Vagina (tissue), 2 donors: Measurements from ENCODE around the gene TMEM212. TPM values are rescaled to one million over a fixed set of nuclear protein-coding genes. Genes with fewer than 3 reads are reported as not detected.

ENCODE experiments used
- DNase-seq, 2 donors: peaks; one replicate each; pipeline ENCODE4 v3.0.0-alpha.2; 2017; ENCODE audit errors: extremely low spot score in 2 of 2
- H3K27ac ChIP-seq: fragments of 200-600 bp; sonication (generic); one replicate; pipeline ENCODE4 v1.5.1; 2019
- H3K27me3 ChIP-seq: fragments of 200-600 bp; sonication (generic); one replicate; pipeline ENCODE4 v1.5.1; 2019
- H3K36me3 ChIP-seq, 2 donors: fragments of 200-600 bp; sonication (generic); one replicate each; pipeline ENCODE4 v1.5.1; 2017 to 2019
- H3K4me1 ChIP-seq: fragments of 200-600 bp; sonication (generic); one replicate; pipeline ENCODE4 v1.5.1; 2019
- H3K4me3 ChIP-seq, 2 donors: fragments of 200-600 bp; sonication (generic); 1 replicate in 1 of 2; 2 replicates in 1 of 2; pipeline ENCODE4 v1.5.1; 2016 to 2019
- H3K9me3 ChIP-seq: fragments of 200-600 bp; sonication (generic); one replicate; pipeline ENCODE4 v1.5.1; 2019
- CTCF ChIP-seq, 3 experiments: fragments of 450-650 bp in 2 of 3; fragments of 200-600 bp in 1 of 3; sonication (generic) in 1 of 3; IDR thresholded peaks; one replicate each; pipeline ENCODE4 v1.5.1; 2017 to 2019; ENCODE audit warnings: antibody characterized with exemption in 3 of 3, mild to moderate bottlenecking in 2 of 3, moderate library complexity in 2 of 3
- POLR2A ChIP-seq, 2 donors: fragments of 450-650 bp; IDR thresholded peaks; one replicate each; pipeline ENCODE4 v1.6.1; 2017; ENCODE audit warnings: antibody characterized with exemption in 2 of 2, mild to moderate bottlenecking in 2 of 2, moderate library complexity in 2 of 2
- POLR2AphosphoS5 ChIP-seq, 2 donors: sonication (generic); formaldehyde crosslinking; IDR thresholded peaks; one replicate each; pipeline ENCODE4 v1.9.0; 2017; ENCODE audit warnings: antibody characterized with exemption in 2 of 2, mild to moderate bottlenecking in 2 of 2, low read depth in 1 of 2; ENCODE audit not compliant: insufficient read depth in 1 of 2
- intact Hi-C: fragments of 100-400 bp; cut with DNase I; formaldehyde crosslinking; loops from one replicate; pipeline ENCODE4 v1.15.1; 2023
- total RNA-seq: library from RNA; depleted of rRNA; stranded (reverse); fragments of >200 nt; gene quantifications from one replicate; pipeline ENCODE4 v1.2.3, GENCODE V29; 2016

TMEM212 gene
- total RNA-seq, 1 donor from 2014 or later, result not detected

DNA sequence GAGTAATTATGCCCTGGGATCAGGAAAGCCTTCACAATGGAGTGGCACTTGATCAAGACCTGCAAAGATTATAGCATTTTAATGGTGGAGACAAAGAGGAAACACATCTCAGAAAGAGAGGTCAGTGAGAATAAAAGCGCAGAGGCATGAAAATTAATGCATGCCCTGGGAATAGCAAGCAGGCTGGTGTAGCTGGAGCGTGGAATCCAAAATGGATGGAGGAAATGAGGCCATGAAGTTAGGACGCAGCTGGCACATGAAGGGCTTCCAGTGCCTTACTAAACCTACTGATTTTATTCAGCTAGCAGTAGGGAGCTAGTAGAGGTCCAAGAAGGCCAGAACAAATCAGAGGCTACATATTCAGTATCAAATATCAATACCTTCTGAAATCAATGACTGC, 38.1 kb downstream of the TMEM212 start:
- intact Hi-C loops, result no loop called here
- Histone ChIP-seq H3K27ac (no peak overlapping the region), H3K36me3 (no peaks in the 10 kb centered on the region), H3K4me1 (peaks cover 5% of the 10 kb centered on the region), H3K4me3 (no peak overlapping the region), H3K9me3 (no peaks in the 10 kb centered on the region), H3K27me3 (no peaks in the 10 kb centered on the region)
- DNase-seq, result no peak
- TF ChIP-seq POLR2AphosphoS5 (IDR thresholded peaks at IDR 0.05; ENCODE audit: insufficient read depth in 1 of 2, low read depth in 1 of 2) (no peak), POLR2A (IDR thresholded peaks at IDR 0.05) (no peak), CTCF (IDR thresholded peaks at IDR 0.05) (no peak)

DNA sequence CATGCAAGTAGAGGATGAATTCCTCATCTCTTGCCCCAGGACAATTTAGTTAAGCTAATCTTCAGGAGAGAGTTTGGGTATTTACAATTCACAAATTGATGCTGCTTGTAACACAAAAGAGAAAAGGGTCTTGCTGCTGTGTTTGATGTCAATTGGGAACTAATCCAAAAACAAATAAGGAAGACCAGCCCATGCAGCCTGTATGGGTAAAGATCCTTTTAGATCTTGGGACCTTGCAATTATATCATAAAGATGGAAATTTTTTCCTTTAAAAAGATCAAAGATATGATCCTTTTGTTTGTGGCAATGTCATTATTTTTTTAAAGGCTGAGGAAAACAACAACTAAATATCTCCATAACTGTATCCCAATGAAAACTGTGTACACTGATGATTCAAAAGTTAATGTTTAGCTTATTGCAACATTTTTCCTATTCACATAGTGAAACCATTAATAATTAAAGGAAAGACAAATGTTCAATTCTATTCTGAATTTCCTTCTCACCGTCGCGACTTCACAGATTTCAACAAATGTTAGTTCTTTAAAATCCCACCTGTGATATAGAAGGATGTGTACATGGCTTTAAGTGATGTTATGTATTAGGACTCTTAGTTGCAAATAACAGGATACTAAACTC, 40.2 kb downstream of the TMEM212 start:
- H3K27me3 ChIP-seq, result no peaks in the 10 kb centered on the region
- no peaks in the 10 kb centered on the region for H3K4me1 ChIP-seq
- H3K27ac ChIP-seq, result no peak overlapping the region
- DNase-seq, result no peak
- TF ChIP-seq CTCF (IDR thresholded peaks at IDR 0.05) (no peak), POLR2AphosphoS5 (IDR thresholded peaks at IDR 0.05; ENCODE audit: insufficient read depth in 1 of 2, low read depth in 1 of 2) (no peak), POLR2A (IDR thresholded peaks at IDR 0.05) (no peak)
- intact Hi-C loops, result no loop called here
- H3K36me3 ChIP-seq, result no peaks in the 10 kb centered on the region
- H3K4me3 ChIP-seq, result no peak overlapping the region
- no peaks in the 10 kb centered on the region for H3K9me3 ChIP-seq

- TF ChIP-seq POLR2AphosphoS5 (IDR thresholded peaks at IDR 0.05; ENCODE audit: insufficient read depth in 1 of 2, low read depth in 1 of 2) (no peak), POLR2A (IDR thresholded peaks at IDR 0.05) (no peak), CTCF (IDR thresholded peaks at IDR 0.05) (no peak)
- Histone ChIP-seq H3K27ac (no peak overlapping the region), H3K4me3 (no peak overlapping the region), H3K27me3 (no peaks in the 10 kb centered on the region), H3K36me3 (no peaks in the 10 kb centered on the region), H3K9me3 (no peaks in the 10 kb centered on the region), H3K4me1 (no peaks in the 10 kb centered on the region)
- intact Hi-C loops, result no loop called here
- no peak for DNase-seq
These were observed 40.7 kb downstream of the TMEM212 start for GRCh38 chr3:171883893-171884279.

GRCh38 chr3:171888466-171888865, 45.3 kb downstream of the TMEM212 start:
- no peaks in the 10 kb centered on the region for H3K27me3 ChIP-seq
- H3K27ac ChIP-seq, result no peak overlapping the region
- DNase-seq, result no peak
- H3K9me3 ChIP-seq, result no peaks in the 10 kb centered on the region
- intact Hi-C loops, result no loop called here
- H3K4me3 ChIP-seq, result no peak overlapping the region
- H3K4me1 ChIP-seq, result no peaks in the 10 kb centered on the region
- TF ChIP-seq CTCF (IDR thresholded peaks at IDR 0.05) (no peak), POLR2AphosphoS5 (IDR thresholded peaks at IDR 0.05; ENCODE audit: insufficient read depth in 1 of 2, low read depth in 1 of 2) (no peak)
- H3K36me3 ChIP-seq, result no peaks in the 10 kb centered on the region

- H3K9me3 ChIP-seq, result no peaks in the 10 kb centered on the region
- H3K36me3 ChIP-seq, result no peaks in the 10 kb centered on the region
- intact Hi-C loops, result no loop called here
- no peak for DNase-seq
- no peak overlapping the region for H3K27ac ChIP-seq
- TF ChIP-seq POLR2A (IDR thresholded peaks at IDR 0.05), result no peak
- TF ChIP-seq POLR2AphosphoS5 (IDR thresholded peaks at IDR 0.05; ENCODE audit: insufficient read depth in 1 of 2, low read depth in 1 of 2), result no peak
- TF ChIP-seq CTCF (IDR thresholded peaks at IDR 0.05), result no peak
- no peaks in the 10 kb centered on the region for H3K27me3 ChIP-seq
- no peaks in the 10 kb centered on the region for H3K4me1 ChIP-seq
- no peak overlapping the region for H3K4me3 ChIP-seq
These were observed 47.2 kb downstream of the TMEM212 start for GRCh38 chr3:171890398-171890797.
